NCI-H1092 (cell line): ENCODE data around the gene GBP3.
"Not testable (repeated sequence)": the region's sequence is repeated elsewhere in the genome, so short reads cannot be mapped to it uniquely, and the experiment has no call there.

Experiments used
- DNase-seq: peaks from one replicate; lab custom pipeline; 2025; lab: John Stamatoyannopoulos, UW

The GBP3 gene

GRCh38 chr1:88979054-88979748 lies 43.5 kb downstream of the GBP3 start:
- no peak for DNase-seq

- no peak for DNase-seq
Observed at GRCh38 chr1:88976235-88976634, 46.4 kb downstream of the GBP3 start.

GRCh38 chr1:88974616-88975172 lies 48.0 kb downstream of the GBP3 start:
- not testable (repeated sequence) for DNase-seq

DNA sequence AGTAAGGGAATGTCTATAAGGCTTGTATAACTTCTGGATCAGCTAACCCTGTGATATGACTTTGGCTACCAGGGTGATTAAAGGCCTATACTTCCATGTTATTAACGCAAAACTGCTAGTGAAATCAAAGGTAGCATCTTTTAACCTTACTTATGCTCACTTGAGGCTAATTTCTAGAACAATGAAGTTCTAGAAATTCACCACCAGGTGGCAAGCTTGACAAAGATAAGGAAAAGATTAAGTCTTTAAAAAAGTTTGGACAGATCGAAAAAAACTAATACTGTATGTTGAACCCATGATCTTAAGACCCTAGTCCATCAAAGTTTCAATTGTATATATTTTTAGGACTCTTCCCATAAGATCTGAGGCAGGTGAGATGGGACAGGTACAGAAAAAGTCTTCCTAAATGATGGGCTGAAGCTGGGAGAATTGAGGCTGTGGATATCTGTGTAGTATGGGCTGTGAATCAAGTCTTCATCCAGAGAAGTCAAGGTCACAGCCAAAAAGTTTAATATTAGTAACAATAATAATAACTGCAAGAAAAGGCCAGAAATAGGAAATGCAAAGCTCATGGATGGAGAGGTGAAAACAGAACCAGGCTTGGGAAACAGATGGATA lies 49.0 kb downstream of the GBP3 start:
- no peak for DNase-seq

GRCh38 chr1:88961647-88962275 lies 60.9 kb downstream of the GBP3 start:
- no peak for DNase-seq

DNA sequence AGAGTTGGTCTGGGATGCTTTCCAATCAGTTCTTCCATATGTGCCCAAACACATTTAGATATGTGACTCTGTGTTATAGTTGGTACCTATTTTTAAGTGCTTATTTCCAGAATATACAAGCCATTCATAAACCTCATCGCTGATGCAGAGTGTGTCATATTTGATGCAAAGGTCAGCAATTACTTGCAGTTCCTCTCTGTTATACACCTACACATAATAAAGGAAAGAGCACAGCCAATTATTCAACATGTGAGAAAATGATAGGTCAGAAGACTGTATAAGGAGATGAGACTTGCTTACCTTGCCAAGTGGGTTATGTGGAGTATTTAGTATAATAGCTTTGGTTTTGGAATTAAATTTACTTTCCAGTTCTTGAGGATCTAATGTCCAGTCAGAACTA lies 61.6 kb downstream of the GBP3 start:
- no peak for DNase-seq
